Transverse colon (tissue), 3 donors: ENCODE data around the gene AQP6.

Experiments
- CTCF ChIP-seq, 5 experiments: fragments of 200-600 bp in 3 of 5; fragments of 450-650 bp in 2 of 5; sonication (generic) in 3 of 5; IDR thresholded peaks; 1 replicate in 2 of 5; 2 replicates in 3 of 5; pipeline ENCODE4 v1.5.1; 2016 to 2017; ENCODE audit warnings: antibody characterized with exemption in 5 of 5, inconsistent platforms in 3 of 5, mild to moderate bottlenecking in 2 of 5, moderate library complexity in 1 of 5
- POLR2A ChIP-seq: fragments of 450-650 bp; IDR thresholded peaks from one replicate; pipeline ENCODE4 v1.6.1; 2016; ENCODE audit warnings: antibody characterized with exemption, mild to moderate bottlenecking, moderate library complexity

- TF ChIP-seq CTCF (IDR thresholded peaks at IDR 0.05) (no peak), POLR2A (no peak)
Measured at GRCh38 chr12:50018968-50019367, 46.2 kb downstream of the AQP6 start.
